SK-N-MC (cell line): ENCODE results near the gene ERMP1.

Experiments
- EZH2 ChIP-seq: fragments of 200-600 bp; sonication (generic); IDR thresholded peaks from one replicate; pipeline ENCODE4 v1.6.1; 2017; ENCODE audit warnings: antibody characterized with exemption
- FOXP2 ChIP-seq: optimal IDR thresholded peaks from 2 replicates; pipeline ENCODE3; 2011; ENCODE audit warnings: mild to moderate bottlenecking, moderate library complexity; ENCODE audit not compliant: insufficient read depth; ENCODE audit errors: extremely low read length, control extremely low read depth
- POLR2AphosphoS5 ChIP-seq: IDR thresholded peaks from 2 replicates; pipeline ENCODE4 v1.6.1; 2012; ENCODE audit warnings: mild to moderate bottlenecking, low read depth, low read length, borderline replicate concordance

GRCh38 chr9:5815461-5815860 is 17.5 kb downstream of the ERMP1 start:
- no peak for TF ChIP-seq POLR2AphosphoS5
- no peak for TF ChIP-seq EZH2
- no peak for TF ChIP-seq FOXP2
